T follicular helper cell (primary cell): ENCODE data around the gene TM9SF4.
"Not testable (repeated sequence)": the region's sequence is repeated elsewhere in the genome, so short reads cannot be mapped to it uniquely, and the experiment has no call there.

Source experiments
- DNase-seq: peaks from one replicate; pipeline ENCODE4 v3.0.0-alpha.2; 2020; ENCODE audit warnings: low read depth

Gene TM9SF4

GRCh38 chr20:32158943-32159660 lies 49.6 kb downstream of the TM9SF4 start:
- no peak for DNase-seq

GRCh38 chr20:32159766-32160221 lies 50.3 kb downstream of the TM9SF4 start:
- no peak for DNase-seq

GRCh38 chr20:32160341-32160740 lies 50.8 kb downstream of the TM9SF4 start:
- no peak for DNase-seq

- DNase-seq, result no peak
These were observed 52.8 kb downstream of the TM9SF4 start for GRCh38 chr20:32162351-32162750.

- no peak for DNase-seq
These were observed 54.4 kb downstream of the TM9SF4 start for GRCh38 chr20:32163951-32164350.

- DNase-seq, result no peak
These were observed 55.6 kb downstream of the TM9SF4 start for GRCh38 chr20:32164984-32165735.

GRCh38 chr20:32165836-32166545 lies 56.5 kb downstream of the TM9SF4 start:
- DNase-seq, result no peak

- no peak for DNase-seq
These were observed 58.0 kb downstream of the TM9SF4 start for GRCh38 chr20:32167552-32167951.

- DNase-seq, result no peak
These were observed 58.8 kb downstream of the TM9SF4 start for GRCh38 chr20:32168184-32168910.

- not testable (repeated sequence) for DNase-seq
These were observed 68.2 kb downstream of the TM9SF4 start for GRCh38 chr20:32177696-32178095.

- no peak for DNase-seq
These were observed 70.0 kb downstream of the TM9SF4 start for GRCh38 chr20:32179515-32179914.

GRCh38 chr20:32179934-32180333 lies 70.4 kb downstream of the TM9SF4 start:
- DNase-seq, result no peak

GRCh38 chr20:32181606-32182005 lies 72.1 kb downstream of the TM9SF4 start:
- no peak for DNase-seq

- DNase-seq, result no peak
These were observed 74.6 kb downstream of the TM9SF4 start for GRCh38 chr20:32183947-32184635.

GRCh38 chr20:32184961-32185603 lies 75.6 kb downstream of the TM9SF4 start:
- DNase-seq, result no peak

GRCh38 chr20:32186506-32186905 lies 77.0 kb downstream of the TM9SF4 start:
- no peak for DNase-seq

GRCh38 chr20:32188376-32189122 lies 79.0 kb downstream of the TM9SF4 start:
- no peak for DNase-seq

- no peak for DNase-seq
These were observed 79.6 kb downstream of the TM9SF4 start for GRCh38 chr20:32189123-32189410.

GRCh38 chr20:32189691-32190615 lies 80.4 kb downstream of the TM9SF4 start:
- DNase-seq, result no peak
